Heart right ventricle (tissue), 16 donors: ENCODE results near the gene GPC5. TPM values are rescaled to one million over a fixed set of nuclear protein-coding genes. Genes with fewer than 3 reads are reported as not detected.

Source experiments
- ATAC-seq, 8 donors: fragments of 200-7000 bp; cut with Tn5 transposase; one replicate each; pipeline ENCODE4 v1.9.1; 2020; ENCODE audit warnings: mild to moderate bottlenecking in 8 of 8, moderate library complexity in 8 of 8, moderate number of reproducible peaks in 1 of 8
- DNase-seq, 2 donors: peaks; one replicate each; pipeline ENCODE4 v3.0.0-alpha.2; 2020
- H3K27ac ChIP-seq, 10 donors: fragments of 200-600 bp; sonication (generic) in 2 of 10; one replicate each; pipeline versions ENCODE4 v1.5.0 to v1.8.0; 2020 to 2022; ENCODE audit warnings: mild to moderate bottlenecking in 3 of 10
- H3K27me3 ChIP-seq, 7 donors: fragments of 200-600 bp; one replicate each; pipeline ENCODE4 v1.8.0; 2021 to 2022; ENCODE audit warnings: mild to moderate bottlenecking in 2 of 7
- H3K36me3 ChIP-seq, 9 donors: fragments of 200-600 bp; sonication (generic) in 1 of 9; one replicate each; pipeline versions ENCODE4 v1.5.0 to v1.8.0; 2020 to 2022; ENCODE audit warnings: mild to moderate bottlenecking in 2 of 9
- H3K4me1 ChIP-seq, 9 donors: fragments of 200-600 bp; sonication (generic) in 1 of 9; one replicate each; pipeline versions ENCODE4 v1.5.0 to v1.8.0; 2020 to 2022; ENCODE audit warnings: mild to moderate bottlenecking in 4 of 9
- H3K4me3 ChIP-seq, 10 donors: fragments of 200-600 bp; sonication (generic) in 2 of 10; one replicate each; pipeline versions ENCODE4 v1.5.0 to v1.8.0; 2020 to 2022; ENCODE audit warnings: mild to moderate bottlenecking in 7 of 10, moderate library complexity in 2 of 10
- H3K9me3 ChIP-seq, 11 donors: fragments of 200-600 bp in 10 of 11; sonication (generic) in 2 of 11; one replicate each; pipeline versions ENCODE4 v1.5.0 to v1.8.0; 2013 to 2022; ENCODE audit warnings: mild to moderate bottlenecking in 2 of 11, control low read depth in 1 of 11, moderate library complexity in 1 of 11
- CTCF ChIP-seq, 9 donors: fragments of 200-600 bp; sonication (generic) in 2 of 9; IDR thresholded peaks; one replicate each; pipeline versions ENCODE4 v1.5.0 to v1.8.0; 2021 to 2022; ENCODE audit warnings: antibody characterized with exemption in 9 of 9, mild to moderate bottlenecking in 5 of 9, moderate library complexity in 1 of 9
- WGBS, 2 donors: extraction: QIAGEN DNeasy Blood & Tissue Kit; methylation state at CpG; one replicate each; pipeline ENCODE4 v1.1.7; 2013; ENCODE audit warnings: inconsistent platforms in 1 of 2; 5-methylcytosine and 5-hydroxymethylcytosine counted together
- intact Hi-C, 10 donors: fragments of 100-400 bp; cut with DNase I; formaldehyde crosslinking; loops; one replicate each; pipeline versions ENCODE4 v1.11.1 to v1.14.2; 2022
- polyA plus RNA-seq, 2 donors: library from polyadenylated mRNA; stranded (reverse); fragments of 200-250 nt; gene quantifications; one replicate each; pipeline ENCODE4 v1.2.3, GENCODE V29; 2013
- total RNA-seq, 10 donors: library from RNA; stranded (reverse); fragmentation: NEBNext Ultra II Directional in 3 of 10; extraction: Animal tissue kit (Norgen Biotek cat#: 25700) in 3 of 10; gene quantifications; one replicate each; pipeline versions ENCODE4 v1.2.1 to v1.2.4, GENCODE V29; 2021 to 2023
- donor health status: Arrhythmogenic right ventricular cardiomyopathy.
- donor health status: ischemic (EF 13 %, LVEDD 7.1; RV severe dilation, severe dysfunction).
- donor health status: healthy with polysubstance abuse.
- donor health status: DM: no; HTN: yes; CAD: no.
- donor health status: DM: no; HTN: no; CAD: no.
- donor health status: ischemic (EF 25% LVEDD 6.9; RV normal size, moderate dysfunction).
- donor health status: ischemic (EF 25% LVEDD 5.7; RV mildly dilated, moderate dysfunction).
- donor health status: healthy.
- donor health status: DM: yes; HTN: yes; CAD: no.
- donor health status: Ischemic cardiomyopathy.
- donor health status: ischemic (EF 35%, LVEDD 5.7; RV mildly dilated, moderate dysfunction).
- donor health status: nonischemic (EF 11% LVEDD 7.7; RV severe dilation, severe dysfunction).
- donor health status: DM: yes; HTN: yes; CAD: no.
- donor health status: PGD.
- donor health status: ischemic (EF 29% LVEDD 5.4; RV normal size, mild dysfunction).
- donor health status: nonischemic (EF 23%, LVEDD 6.1; RV moderate dilation, normal function).

GPC5 gene
- total and polyA plus RNA-seq, 12 donors: 0.01 to 3.5 (median 0.70) TPM; not detected in 1

- intact Hi-C loops: loop anchor here in 1 of 10 donors (5.0 kb wide), 1 partner anchor 42 kb away; no protein-coding TSS in a partner anchor
- H3K4me3 ChIP-seq: no peak overlapping the region
- DNase-seq (no peak), ATAC-seq (peak in 3 of 8 donors; percentile 17 to 28 (median 27))
- H3K27me3 ChIP-seq: no peaks in the 10 kb centered on the region
- no peaks in the 10 kb centered on the region for H3K36me3 ChIP-seq
- peak overlapping the region in 3 of 10 donors; percentile 23 to 67 (median 44) for H3K27ac ChIP-seq
- no peak for TF ChIP-seq CTCF (IDR thresholded peaks at IDR 0.05)
- H3K9me3 ChIP-seq: no peaks in the 10 kb centered on the region
- peaks cover 0 to 3% (median 0%) of the 10 kb centered on the region in 9 donors for H3K4me1 ChIP-seq
Observed at GRCh38 chr13:92224825-92225224, 826.4 kb downstream of the GPC5 start.

GRCh38 chr13:92225861-92226260, 827.4 kb downstream of the GPC5 start:
- H3K27ac ChIP-seq: no peak overlapping the region
- DNase-seq (no peak), ATAC-seq (no peak)
- TF ChIP-seq CTCF (IDR thresholded peaks at IDR 0.05): no peak
- H3K4me1 ChIP-seq: peaks cover 0 to 3% (median 0%) of the 10 kb centered on the region in 9 donors
- H3K36me3 ChIP-seq: no peaks in the 10 kb centered on the region
- H3K9me3 ChIP-seq: no peaks in the 10 kb centered on the region
- intact Hi-C loops: no loop called here
- H3K4me3 ChIP-seq: no peak overlapping the region
- 60 to 66% methylated on average over 2 of the region's 2 CpGs for WGBS, 2 donors
- no peaks in the 10 kb centered on the region for H3K27me3 ChIP-seq

- TF ChIP-seq CTCF (IDR thresholded peaks at IDR 0.05): no peak
- no peak for DNase-seq
- H3K27me3 ChIP-seq: no peaks in the 10 kb centered on the region
- H3K27ac ChIP-seq: no peak overlapping the region
- intact Hi-C loops: no loop called here
- H3K4me3 ChIP-seq: no peak overlapping the region
- no peak for ATAC-seq
- 78 to 80% methylated on average over 5 of the region's 5 CpGs for WGBS, 2 donors
- no peaks in the 10 kb centered on the region for H3K4me1 ChIP-seq
- no peaks in the 10 kb centered on the region for H3K36me3 ChIP-seq
- H3K9me3 ChIP-seq: peaks cover 0 to 4% (median 0%) of the 10 kb centered on the region in 11 donors
Observed at GRCh38 chr13:92232871-92233270, 834.5 kb downstream of the GPC5 start.

- Histone ChIP-seq H3K27ac (no peak overlapping the region), H3K9me3 (peaks cover 0 to 9% (median 0%) of the 10 kb centered on the region in 11 donors), H3K4me3 (no peak overlapping the region), H3K36me3 (no peaks in the 10 kb centered on the region), H3K4me1 (no peaks in the 10 kb centered on the region), H3K27me3 (no peaks in the 10 kb centered on the region)
- 40 to 58% methylated on average over 2 of the region's 2 CpGs for WGBS, 2 donors
- no peak for ATAC-seq
- intact Hi-C loops: no loop called here
- TF ChIP-seq CTCF (IDR thresholded peaks at IDR 0.05): no peak
- DNase-seq: no peak
Observed at GRCh38 chr13:92251671-92252210, 853.3 kb downstream of the GPC5 start.
